Choroid plexus epithelial cell (primary cell): ENCODE measurements around the gene ADGRB3.

ENCODE experiments used
- DNase-seq: peaks from one replicate; pipeline ENCODE4 v3.0.0-alpha.2; 2010; ENCODE audit warnings: low read depth
- H3K4me3 ChIP-seq: 2 replicates; pipeline ENCODE4 v1.5.1; 2011; ENCODE audit warnings: low read depth, mild to moderate bottlenecking, control low read depth, low read length, moderate library complexity
- TF ChIP-seq, protein P1 (sequence below): conservative IDR thresholded peaks from 2 replicates; pipeline ENCODE4 v1.5.1; 2011; ENCODE audit warnings: low read depth, mild to moderate bottlenecking, control low read depth, inconsistent platforms, low read length, moderate library complexity

Gene ADGRB3

GRCh38 chr6:68637782-68638181 lies 2.7 kb downstream of the ADGRB3 start:
- no peak overlapping the region for H3K4me3 ChIP-seq
- TF ChIP-seq, protein P1, sequence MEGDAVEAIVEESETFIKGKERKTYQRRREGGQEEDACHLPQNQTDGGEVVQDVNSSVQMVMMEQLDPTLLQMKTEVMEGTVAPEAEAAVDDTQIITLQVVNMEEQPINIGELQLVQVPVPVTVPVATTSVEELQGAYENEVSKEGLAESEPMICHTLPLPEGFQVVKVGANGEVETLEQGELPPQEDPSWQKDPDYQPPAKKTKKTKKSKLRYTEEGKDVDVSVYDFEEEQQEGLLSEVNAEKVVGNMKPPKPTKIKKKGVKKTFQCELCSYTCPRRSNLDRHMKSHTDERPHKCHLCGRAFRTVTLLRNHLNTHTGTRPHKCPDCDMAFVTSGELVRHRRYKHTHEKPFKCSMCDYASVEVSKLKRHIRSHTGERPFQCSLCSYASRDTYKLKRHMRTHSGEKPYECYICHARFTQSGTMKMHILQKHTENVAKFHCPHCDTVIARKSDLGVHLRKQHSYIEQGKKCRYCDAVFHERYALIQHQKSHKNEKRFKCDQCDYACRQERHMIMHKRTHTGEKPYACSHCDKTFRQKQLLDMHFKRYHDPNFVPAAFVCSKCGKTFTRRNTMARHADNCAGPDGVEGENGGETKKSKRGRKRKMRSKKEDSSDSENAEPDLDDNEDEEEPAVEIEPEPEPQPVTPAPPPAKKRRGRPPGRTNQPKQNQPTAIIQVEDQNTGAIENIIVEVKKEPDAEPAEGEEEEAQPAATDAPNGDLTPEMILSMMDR, result no peak
- no peak for DNase-seq

- TF ChIP-seq, protein P1, result peak; percentile 79
- peak; percentile 74 for DNase-seq
Observed at GRCh38 chr6:68638230-68638900, 3.3 kb downstream of the ADGRB3 start.

DNA sequence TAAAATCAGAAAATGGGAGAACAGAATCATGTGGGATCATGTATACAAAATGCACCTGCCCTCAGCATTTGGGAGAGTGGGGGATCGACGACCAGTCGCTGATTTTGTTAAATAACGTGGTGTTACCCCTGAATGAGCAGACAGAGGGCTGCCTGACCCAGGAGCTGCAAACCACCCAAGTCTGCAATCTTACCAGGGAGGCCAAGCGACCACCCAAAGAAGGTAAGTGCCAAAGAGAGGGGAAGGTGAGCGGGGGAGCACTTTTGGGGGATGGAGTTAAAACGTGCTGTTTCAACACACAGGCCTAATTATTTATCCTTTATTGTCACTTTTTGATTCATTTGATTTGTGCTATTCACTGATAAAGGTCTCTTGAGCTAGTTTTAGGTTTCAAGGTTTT lies 4.1 kb downstream of the ADGRB3 start:
- no peak overlapping the region for H3K4me3 ChIP-seq
- TF ChIP-seq, protein P1, result no peak
- DNase-seq, result no peak

More at GRCh38 chr6:68638230-68638900, 3.3 kb downstream of the ADGRB3 start:
- H3K4me3 ChIP-seq, result no peak overlapping the region

DNA sequence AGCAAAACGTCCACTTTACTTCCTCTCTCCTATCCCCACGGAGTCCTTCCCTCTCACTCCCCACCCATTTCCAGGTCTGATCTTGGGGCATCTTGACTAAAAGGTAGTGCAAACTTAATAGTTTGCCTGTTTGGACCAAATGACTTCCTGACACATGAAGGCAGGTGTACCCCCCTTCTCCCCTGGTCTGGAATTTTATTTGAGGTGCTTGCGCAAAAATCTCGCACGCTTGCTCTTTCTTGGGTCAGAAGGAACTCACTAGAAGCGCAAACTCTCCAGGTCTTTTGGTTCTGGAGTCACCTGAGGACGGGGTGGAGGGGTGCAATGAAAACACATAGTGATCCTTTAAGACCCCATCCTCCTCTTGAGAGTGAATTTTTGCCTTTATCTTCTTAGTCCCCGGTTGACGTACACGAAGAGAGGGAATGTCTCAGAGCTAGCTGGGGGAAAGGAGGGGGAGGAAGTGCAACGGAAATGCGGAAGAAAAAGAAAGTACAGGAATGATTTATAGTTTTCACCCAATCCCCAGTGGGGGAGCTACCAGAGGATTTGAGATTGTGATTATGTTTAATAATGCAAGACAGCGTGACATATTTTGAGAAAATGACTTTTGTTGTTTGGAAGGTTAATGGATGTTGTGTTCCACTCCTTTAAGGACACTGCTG lies 4.9 kb downstream of the ADGRB3 start:
- H3K4me3 ChIP-seq, result peak overlapping the region; percentile 30
- TF ChIP-seq, protein P1, result no peak
- DNase-seq, result no peak

DNA sequence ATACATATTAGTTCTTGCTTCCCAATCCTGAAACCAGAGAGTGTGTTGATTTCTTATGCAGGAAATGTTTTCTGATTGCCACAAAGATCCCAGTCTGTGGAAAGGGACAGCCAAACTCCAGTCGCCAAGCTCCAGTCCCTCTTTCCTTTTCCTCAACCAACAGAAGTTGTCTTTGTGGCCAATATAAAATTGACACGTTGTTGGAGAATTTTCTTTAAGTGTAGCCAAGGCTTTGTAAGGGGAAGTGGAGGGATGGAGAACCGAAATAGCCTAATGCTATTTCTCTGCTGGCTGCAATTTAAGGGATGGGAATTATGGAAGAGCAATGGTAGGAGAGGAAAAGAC lies 5.4 kb downstream of the ADGRB3 start:
- no peak for DNase-seq
- TF ChIP-seq, protein P1, result no peak
- H3K4me3 ChIP-seq, result no peak overlapping the region

- H3K4me3 ChIP-seq, result no peak overlapping the region
- no peak for DNase-seq
- TF ChIP-seq, protein P1, result no peak
Observed at GRCh38 chr6:68641172-68641571, 6.1 kb downstream of the ADGRB3 start.

DNA sequence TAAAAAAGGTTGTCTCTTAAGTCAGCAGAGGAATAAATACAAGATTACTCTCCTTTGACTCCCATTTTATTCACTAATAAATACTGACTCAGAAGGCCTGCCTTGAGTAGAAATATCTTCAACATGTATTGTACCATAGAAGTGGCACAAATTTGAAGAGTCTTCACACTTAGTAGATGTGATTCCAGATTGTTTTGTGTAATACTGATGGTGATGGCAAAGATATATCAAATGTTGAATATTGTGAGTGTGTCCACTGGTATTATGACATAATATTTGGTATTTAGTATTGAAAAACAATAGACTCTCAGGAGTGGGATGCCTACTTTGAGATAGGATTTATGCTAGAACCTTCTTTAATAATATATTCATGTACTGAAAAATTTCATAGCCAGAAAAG lies 7.0 kb downstream of the ADGRB3 start:
- no peak overlapping the region for H3K4me3 ChIP-seq
- TF ChIP-seq, protein P1, result no peak
- no peak for DNase-seq
